Middle frontal gyrus (tissue), 1 donor: Measurements from ENCODE around the gene FKBP5.
A peak's percentile ranks its signal among the peaks of the same experiment; 100 is the strongest.
"Not testable (repeated sequence)": the region's sequence is repeated elsewhere in the genome, so short reads cannot be mapped to it uniquely, and the experiment has no call there.

Source experiments
- DNase-seq: peaks from one replicate; pipeline ENCODE4 v3.0.0-alpha.2; 2015; ENCODE audit warnings: low spot score; ENCODE audit errors: extremely low spot score

FKBP5 gene

GRCh38 chr6:35589904-35590303, 98.8 kb downstream of the FKBP5 start:
- no peak for DNase-seq

DNA sequence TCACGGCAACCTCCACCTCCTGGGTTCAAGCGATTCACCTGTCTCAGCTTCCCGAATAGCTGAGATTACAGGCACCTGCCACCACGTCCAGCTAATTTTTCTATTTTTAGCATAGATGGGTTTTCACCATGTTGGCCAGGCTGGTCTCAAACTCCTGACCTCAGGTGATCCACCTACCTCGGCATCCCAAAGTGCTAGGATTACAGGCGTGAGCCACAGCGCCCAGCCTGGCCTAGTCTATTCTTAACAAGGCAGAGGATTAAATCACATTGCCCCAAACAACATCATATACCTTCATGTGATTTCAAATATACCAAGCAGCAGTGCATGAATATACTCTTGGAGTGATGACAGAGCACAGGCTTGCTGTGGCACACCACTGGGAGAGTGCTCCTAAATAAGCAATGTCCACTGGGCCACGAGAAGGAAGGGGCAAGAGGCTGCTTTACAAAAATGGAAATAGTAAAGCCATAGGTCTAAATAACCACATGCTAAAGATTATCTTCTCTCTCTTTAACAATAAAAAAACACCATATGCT, 99.4 kb downstream of the FKBP5 start:
- DNase-seq = no peak

GRCh38 chr6:35587167-35587566, 101.5 kb downstream of the FKBP5 start:
- DNase-seq = no peak

GRCh38 chr6:35586542-35586941, 102.2 kb downstream of the FKBP5 start:
- no peak for DNase-seq

GRCh38 chr6:35585658-35586057, 103.1 kb downstream of the FKBP5 start:
- DNase-seq = no peak

DNA sequence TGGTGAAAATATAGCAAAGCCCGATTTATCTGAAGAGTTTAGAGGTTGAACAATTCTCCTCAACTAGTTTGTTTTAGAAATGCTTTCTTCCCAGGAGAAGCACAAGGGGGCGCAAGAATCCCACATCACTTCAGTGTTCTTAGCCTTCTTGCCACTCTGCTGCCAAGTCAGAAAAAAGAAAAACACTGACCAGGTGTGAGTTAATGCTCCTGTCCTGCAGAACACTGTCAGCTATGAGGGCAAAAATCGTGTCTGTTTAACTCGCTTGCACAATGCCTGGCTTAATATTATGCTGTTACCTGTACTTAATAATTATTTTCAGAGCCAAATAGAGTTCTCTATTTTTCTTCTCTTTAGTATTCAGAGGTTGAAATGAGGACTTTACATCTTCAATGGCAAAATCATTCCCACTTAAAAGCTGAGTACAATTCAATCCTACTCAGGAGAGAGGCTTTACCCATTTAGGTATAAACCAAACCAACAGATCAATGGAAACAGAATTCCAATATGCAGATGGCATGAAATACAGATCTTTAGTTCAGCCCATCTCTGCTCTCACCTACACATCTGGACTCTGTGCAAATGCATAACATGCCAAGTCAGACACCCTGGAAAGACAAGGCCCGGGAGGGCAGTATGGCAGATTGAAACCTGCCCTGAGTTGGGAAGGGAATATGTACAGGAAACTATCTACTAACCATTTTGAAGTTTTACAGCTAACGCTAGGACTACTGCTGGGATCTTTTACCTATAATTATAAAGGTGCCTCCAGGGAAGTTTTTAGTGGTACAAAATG, 104.6 kb downstream of the FKBP5 start:
- peak; percentile 75 for DNase-seq

DNA sequence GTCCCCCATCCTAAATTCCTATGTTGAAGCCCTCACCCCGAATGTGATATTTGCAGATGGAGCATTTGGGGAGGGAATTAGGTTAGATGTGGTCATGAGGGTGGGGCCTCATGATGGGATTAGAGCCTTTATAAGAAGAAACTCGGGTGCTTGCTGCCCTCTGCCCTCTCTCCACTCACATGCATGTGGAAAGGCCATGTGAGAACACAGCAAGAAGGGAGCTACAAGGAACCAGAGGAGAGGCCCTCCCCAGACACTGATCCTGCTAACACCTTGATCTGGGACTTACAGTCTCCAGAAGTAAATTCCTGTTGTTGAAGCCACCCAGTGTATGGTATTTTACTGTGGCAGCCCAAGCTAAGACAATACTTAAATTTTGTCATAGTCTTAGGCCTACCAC, 106.4 kb downstream of the FKBP5 start:
- DNase-seq = no peak

DNA sequence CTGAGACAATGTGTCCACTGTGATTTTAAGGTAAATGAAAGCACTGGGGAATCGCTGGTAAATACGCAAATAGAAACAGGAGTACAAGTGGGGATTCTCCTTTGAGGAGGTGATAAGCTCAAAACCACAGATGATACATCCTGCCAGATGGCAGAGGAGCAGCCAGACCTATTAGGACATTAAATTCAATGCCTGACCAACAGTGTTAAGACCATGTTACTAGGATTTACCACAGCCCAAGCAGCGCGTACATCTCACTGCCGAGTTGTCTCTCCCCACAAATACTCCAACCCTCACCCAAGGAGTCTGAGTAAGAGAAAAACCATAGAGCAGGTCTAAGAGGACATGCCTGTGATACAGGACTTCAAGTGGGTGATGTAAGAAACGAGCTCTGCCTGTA, 107.1 kb downstream of the FKBP5 start:
- DNase-seq = no peak

GRCh38 chr6:35580836-35581235, 107.9 kb downstream of the FKBP5 start:
- DNase-seq = no peak

- DNase-seq = no peak
Observed at GRCh38 chr6:35576682-35577081, 112.0 kb downstream of the FKBP5 start.

DNA sequence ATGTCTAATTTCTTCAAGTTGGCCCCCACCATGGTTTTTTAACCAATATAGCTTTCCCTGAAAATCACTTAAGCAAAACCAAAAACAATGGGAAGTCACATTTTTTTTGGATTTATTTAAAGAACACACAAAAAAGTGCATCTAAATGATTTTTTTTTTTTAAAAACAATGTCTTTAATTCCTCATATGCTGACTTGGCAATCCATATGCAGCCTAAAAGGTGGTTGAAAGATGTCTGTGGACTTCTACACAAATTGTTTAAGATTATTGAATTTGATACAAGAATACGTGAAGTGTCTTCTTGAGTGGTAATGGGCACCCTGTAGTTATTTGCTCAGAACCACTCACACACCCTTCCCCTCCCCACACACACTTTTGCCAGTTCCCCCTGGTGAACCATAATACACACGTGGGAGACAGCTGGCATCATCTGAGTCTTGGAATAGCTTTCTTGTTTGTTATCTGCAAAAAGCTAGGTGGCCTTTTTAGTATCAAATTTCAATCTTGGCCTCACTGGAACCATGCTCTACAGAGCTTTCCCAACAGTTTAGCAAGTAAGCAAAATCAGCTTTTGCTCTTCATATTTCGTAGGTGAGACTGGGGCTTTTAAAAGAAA, 115.1 kb downstream of the FKBP5 start:
- no peak for DNase-seq

GRCh38 chr6:35570885-35571330, 117.8 kb downstream of the FKBP5 start:
- not testable (repeated sequence) for DNase-seq

DNA sequence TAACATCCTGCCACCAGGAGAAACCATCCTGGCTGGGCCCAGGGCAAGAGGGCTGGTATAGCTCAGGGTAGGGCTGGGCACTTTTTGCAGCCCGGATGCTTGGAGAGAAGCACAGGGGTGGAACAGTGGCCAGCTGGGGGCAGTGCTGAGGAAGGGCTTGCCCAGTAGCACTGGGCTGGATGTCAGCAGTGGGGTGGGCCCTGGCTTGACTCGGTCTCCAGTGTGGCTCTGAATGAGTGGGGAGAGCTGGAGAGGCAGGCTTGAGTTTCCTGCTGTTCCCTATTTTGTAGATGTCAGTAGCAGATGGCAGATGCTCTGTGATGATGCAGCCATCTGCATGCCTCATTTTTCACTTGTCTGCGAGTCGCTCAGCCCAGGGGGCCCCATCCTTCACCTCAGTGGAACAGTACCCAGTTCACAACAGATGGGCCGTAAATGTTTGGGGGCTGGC, 119.7 kb downstream of the FKBP5 start:
- DNase-seq = no peak

DNA sequence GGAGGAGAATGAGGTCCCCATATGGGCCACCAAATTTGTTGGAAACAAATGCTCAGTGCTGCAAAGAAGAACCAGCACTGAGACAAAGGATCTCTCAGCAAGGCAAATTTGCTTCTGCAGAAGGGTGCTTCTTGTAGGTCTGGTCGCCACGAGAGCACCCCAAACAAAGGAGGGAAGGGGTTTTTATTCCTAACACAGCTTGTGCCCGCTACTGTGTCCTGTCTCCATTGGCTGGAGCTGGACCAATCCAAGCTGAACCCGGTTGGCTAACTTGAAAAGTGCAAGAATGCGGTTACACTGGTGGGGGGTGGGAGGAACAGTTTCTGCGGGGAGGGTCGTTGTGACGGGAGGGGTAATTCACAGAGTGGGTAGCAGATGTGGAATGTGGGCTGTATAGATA, 121.9 kb downstream of the FKBP5 start:
- no peak for DNase-seq

DNA sequence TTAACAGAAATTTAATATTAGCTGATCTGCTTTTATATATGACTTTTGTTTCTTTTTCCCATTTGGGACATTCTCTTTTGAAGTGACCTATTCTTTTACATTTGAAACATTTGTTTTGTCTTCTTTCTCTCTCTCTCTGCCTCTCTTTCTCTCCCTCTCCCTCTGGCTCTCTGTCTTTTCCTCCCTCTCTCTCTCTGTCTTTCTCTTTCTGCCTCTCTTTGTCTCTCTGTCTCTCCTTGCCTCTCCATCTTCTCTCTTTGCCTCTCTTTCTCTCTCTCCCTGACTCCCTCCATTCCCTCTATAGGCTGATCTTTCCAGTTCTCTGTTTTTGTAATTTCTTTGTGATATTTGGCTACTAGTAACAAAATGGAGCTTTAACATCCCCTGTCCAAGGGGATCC, 124.0 kb downstream of the FKBP5 start:
- DNase-seq = no peak

DNA sequence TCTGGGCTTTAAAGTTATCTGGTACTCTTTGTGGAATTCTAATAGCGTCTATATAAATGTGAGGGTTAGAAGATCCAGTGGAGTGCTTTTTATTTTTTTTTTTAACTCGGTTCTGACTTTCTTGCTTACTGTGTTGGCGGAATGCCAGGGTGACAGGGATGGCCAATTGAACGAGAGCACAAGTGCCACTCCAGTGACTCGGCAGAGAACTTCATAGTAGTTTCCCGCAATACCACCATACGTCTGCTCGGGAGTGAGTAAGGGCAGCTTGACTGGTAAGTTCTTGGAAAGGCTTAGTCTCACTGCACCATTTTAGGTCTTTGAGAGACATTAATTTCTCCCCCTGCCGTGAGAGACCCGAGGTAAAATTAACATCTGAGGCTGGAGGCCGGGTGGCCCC, 126.7 kb downstream of the FKBP5 start:
- DNase-seq = no peak

GRCh38 chr6:35561113-35561512, 127.6 kb downstream of the FKBP5 start:
- no peak for DNase-seq

- no peak for DNase-seq
Observed at GRCh38 chr6:35558571-35558970, 130.1 kb downstream of the FKBP5 start.

DNA sequence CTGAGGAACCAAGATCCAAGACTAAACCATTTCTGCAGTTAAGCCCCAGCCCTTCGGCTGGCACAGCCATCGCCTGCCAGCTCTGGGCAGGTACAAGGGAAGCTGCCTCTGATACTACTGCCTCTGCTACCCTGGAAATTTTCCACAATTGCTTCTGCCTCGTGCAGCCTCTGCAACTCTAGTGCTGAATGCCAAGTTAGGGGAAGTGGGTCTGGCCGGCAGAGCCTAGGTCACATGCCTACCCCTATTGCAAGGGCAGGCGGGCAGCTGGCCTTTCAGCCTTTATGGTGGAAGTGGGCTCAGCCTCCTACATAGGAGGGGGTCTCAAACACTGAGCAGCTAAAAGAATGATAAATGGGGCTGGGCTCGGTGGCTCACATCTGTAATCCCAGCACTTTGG, 131.5 kb downstream of the FKBP5 start:
- DNase-seq = no peak

- no peak for DNase-seq
Observed at GRCh38 chr6:35554811-35555210, 133.9 kb downstream of the FKBP5 start.

GRCh38 chr6:35553315-35553714, 135.4 kb downstream of the FKBP5 start:
- DNase-seq = no peak

GRCh38 chr6:35552285-35552917, 136.3 kb downstream of the FKBP5 start:
- DNase-seq = no peak
